HUES6 (cell line): ENCODE measurements around the gene SCNN1B.

Source experiments
- H3K27ac ChIP-seq: 2 replicates; pipeline ENCODE4 v1.7.0; 2013; ENCODE audit warnings: low read depth, mild to moderate bottlenecking, low read length, inconsistent platforms
- H3K27me3 ChIP-seq: 2 replicates; pipeline ENCODE4 v1.6.1; 2013; ENCODE audit warnings: low read length; ENCODE audit not compliant: control insufficient read depth, insufficient read depth
- H3K36me3 ChIP-seq: 2 replicates; pipeline ENCODE4 v1.6.1; 2013; ENCODE audit warnings: low read length; ENCODE audit not compliant: control insufficient read depth, insufficient read depth
- H3K4me1 ChIP-seq: 2 replicates; pipeline ENCODE4 v1.6.1; 2013; ENCODE audit warnings: low read length; ENCODE audit not compliant: control insufficient read depth, insufficient read depth
- H3K4me3 ChIP-seq: 2 replicates; pipeline ENCODE4 v1.5.1; 2013; ENCODE audit warnings: low read depth, low read length
- H3K9ac ChIP-seq: one replicate; pipeline ENCODE4 v1.6.1; 2013; ENCODE audit warnings: mild to moderate bottlenecking, low read length
- H3K9me3 ChIP-seq: 2 replicates; pipeline ENCODE4 v1.6.1; 2013; ENCODE audit warnings: low read depth, low read length; ENCODE audit not compliant: control insufficient read depth, insufficient read depth

SCNN1B gene

GRCh38 chr16:23304620-23305019, 2.5 kb downstream of the SCNN1B start:
- Histone ChIP-seq H3K27ac (no peak overlapping the region), H3K9ac (no peak overlapping the region), H3K4me1 (peaks cover 7% of the 10 kb centered on the region), H3K27me3 (peaks cover 48% of the 10 kb centered on the region), H3K4me3 (no peak overlapping the region), H3K36me3 (no peaks in the 10 kb centered on the region), H3K9me3 (no peaks in the 10 kb centered on the region)

GRCh38 chr16:23306199-23307100, 4.3 kb downstream of the SCNN1B start:
- H3K36me3 ChIP-seq: no peaks in the 10 kb centered on the region
- peaks cover 36% of the 10 kb centered on the region for H3K27me3 ChIP-seq
- peaks cover 6% of the 10 kb centered on the region for H3K4me1 ChIP-seq
- peaks cover 4% of the 10 kb centered on the region; the same call in 1 of the 2 replicates for H3K9me3 ChIP-seq
- H3K4me3 ChIP-seq: no peak overlapping the region
- no peak overlapping the region for H3K9ac ChIP-seq
- H3K27ac ChIP-seq: no peak overlapping the region

- no peak overlapping the region for H3K4me3 ChIP-seq
- no peaks in the 10 kb centered on the region for H3K4me1 ChIP-seq
- no peaks in the 10 kb centered on the region for H3K27me3 ChIP-seq
- H3K27ac ChIP-seq: no peak overlapping the region
- peaks cover 4% of the 10 kb centered on the region; the same call in 1 of the 2 replicates for H3K9me3 ChIP-seq
- no peak overlapping the region for H3K9ac ChIP-seq
- H3K36me3 ChIP-seq: no peaks in the 10 kb centered on the region
Measured at GRCh38 chr16:23310217-23310616, 8.1 kb downstream of the SCNN1B start.

GRCh38 chr16:23310744-23311143, 8.6 kb downstream of the SCNN1B start:
- Histone ChIP-seq H3K4me3 (no peak overlapping the region), H3K27ac (no peak overlapping the region), H3K27me3 (no peaks in the 10 kb centered on the region), H3K9ac (no peak overlapping the region), H3K9me3 (peaks cover 4% of the 10 kb centered on the region; the same call in 1 of the 2 replicates), H3K4me1 (no peaks in the 10 kb centered on the region), H3K36me3 (no peaks in the 10 kb centered on the region)

GRCh38 chr16:23316232-23316631, 14.1 kb downstream of the SCNN1B start:
- Histone ChIP-seq H3K4me3 (no peak overlapping the region), H3K36me3 (no peaks in the 10 kb centered on the region), H3K27me3 (no peaks in the 10 kb centered on the region), H3K9me3 (peaks cover 6% of the 10 kb centered on the region; the same call in 1 of the 2 replicates), H3K4me1 (peaks cover 6% of the 10 kb centered on the region; the same call in 1 of the 2 replicates), H3K27ac (no peak overlapping the region), H3K9ac (no peak overlapping the region)

- peaks cover 6% of the 10 kb centered on the region; the same call in 1 of the 2 replicates for H3K9me3 ChIP-seq
- peaks cover 6% of the 10 kb centered on the region; the same call in 1 of the 2 replicates for H3K4me1 ChIP-seq
- no peaks in the 10 kb centered on the region for H3K27me3 ChIP-seq
- no peak overlapping the region for H3K27ac ChIP-seq
- no peak overlapping the region for H3K9ac ChIP-seq
- H3K36me3 ChIP-seq: no peaks in the 10 kb centered on the region
- no peak overlapping the region for H3K4me3 ChIP-seq
Measured at GRCh38 chr16:23316634-23317265, 14.6 kb downstream of the SCNN1B start.

GRCh38 chr16:23317266-23317661, 15.2 kb downstream of the SCNN1B start:
- no peak overlapping the region for H3K4me3 ChIP-seq
- peaks cover 6% of the 10 kb centered on the region; the same call in 1 of the 2 replicates for H3K4me1 ChIP-seq
- no peaks in the 10 kb centered on the region for H3K27me3 ChIP-seq
- no peak overlapping the region for H3K27ac ChIP-seq
- no peak overlapping the region for H3K9ac ChIP-seq
- H3K36me3 ChIP-seq: no peaks in the 10 kb centered on the region
- H3K9me3 ChIP-seq: peaks cover 6% of the 10 kb centered on the region; the same call in 1 of the 2 replicates

- Histone ChIP-seq H3K9ac (no peak overlapping the region), H3K4me3 (no peak overlapping the region), H3K4me1 (peaks cover 6% of the 10 kb centered on the region; the same call in 1 of the 2 replicates), H3K9me3 (peaks cover 6% of the 10 kb centered on the region; the same call in 1 of the 2 replicates), H3K36me3 (no peaks in the 10 kb centered on the region), H3K27me3 (no peaks in the 10 kb centered on the region), H3K27ac (no peak overlapping the region)
Measured at GRCh38 chr16:23317751-23318150, 15.6 kb downstream of the SCNN1B start.

- H3K4me1 ChIP-seq: peaks cover 6% of the 10 kb centered on the region; the same call in 1 of the 2 replicates
- no peaks in the 10 kb centered on the region for H3K27me3 ChIP-seq
- H3K9ac ChIP-seq: no peak overlapping the region
- H3K9me3 ChIP-seq: peaks cover 6% of the 10 kb centered on the region; the same call in 1 of the 2 replicates
- no peak overlapping the region for H3K4me3 ChIP-seq
- H3K27ac ChIP-seq: no peak overlapping the region
- H3K36me3 ChIP-seq: no peaks in the 10 kb centered on the region
Measured at GRCh38 chr16:23318639-23319038, 16.5 kb downstream of the SCNN1B start.

- Histone ChIP-seq H3K4me1 (peaks cover 6% of the 10 kb centered on the region; the same call in 1 of the 2 replicates), H3K27ac (no peak overlapping the region), H3K27me3 (no peaks in the 10 kb centered on the region), H3K4me3 (no peak overlapping the region), H3K9ac (no peak overlapping the region), H3K36me3 (no peaks in the 10 kb centered on the region), H3K9me3 (peaks cover 6% of the 10 kb centered on the region; the same call in 1 of the 2 replicates)
Measured at GRCh38 chr16:23319861-23320615, 17.9 kb downstream of the SCNN1B start.
